NOMO-1 treated with dmso at 0.1 percent for 144 hours (cell line): Measurements from ENCODE around the gene ANG.
A peak's percentile ranks its signal among the peaks of the same experiment; 100 is the strongest.

Experiments
- DNase-seq: peaks from one replicate; lab custom pipeline; 2025; ENCODE audit not compliant: unreplicated experiment; lab: John Stamatoyannopoulos, UW

Gene ANG

GRCh38 chr14:20675669-20676068, 12.9 kb upstream of the ANG start:
- DNase-seq = no peak

- DNase-seq = no peak
Measured at GRCh38 chr14:20676072-20676471, 12.5 kb upstream of the ANG start.

GRCh38 chr14:20679907-20680306, 8.7 kb upstream of the ANG start:
- no peak for DNase-seq

- no peak for DNase-seq
Measured at GRCh38 chr14:20680363-20680762, 8.2 kb upstream of the ANG start.

GRCh38 chr14:20680843-20681347, 7.7 kb upstream of the ANG start:
- DNase-seq = no peak

GRCh38 chr14:20681348-20682126, 7.0 kb upstream of the ANG start:
- DNase-seq = peak; percentile 69

- no peak for DNase-seq
Measured at GRCh38 chr14:20682127-20682434, 6.5 kb upstream of the ANG start.

GRCh38 chr14:20682435-20683124, 6.0 kb upstream of the ANG start:
- peak; percentile 80 for DNase-seq

- DNase-seq = peak; percentile 71
Measured at GRCh38 chr14:20683125-20683890, 5.3 kb upstream of the ANG start.

- peak; percentile 54 for DNase-seq
Measured at GRCh38 chr14:20683891-20684661, 4.5 kb upstream of the ANG start, which contains the start of gene RNASE4. Gene RNASE4 (plus strand): TSS chr14:20684560. CDS start chr14:20699372, 14,812 bp downstream.

GRCh38 chr14:20684662-20685456, 3.7 kb upstream of the ANG start:
- DNase-seq = no peak

GRCh38 chr14:20686386-20687143, 2.0 kb upstream of the ANG start:
- no peak for DNase-seq

- DNase-seq = no peak
Measured at GRCh38 chr14:20687362-20688166, 1.0 kb upstream of the ANG start.

GRCh38 chr14:20690848-20691640, 2.5 kb downstream of the ANG start:
- DNase-seq = peak; percentile 45

- DNase-seq = no peak
Measured at GRCh38 chr14:20692116-20692751, 3.7 kb downstream of the ANG start.

- DNase-seq = no peak
Measured at GRCh38 chr14:20696764-20697163, 8.2 kb downstream of the ANG start.
